Subcutaneous abdominal adipose tissue (tissue), 5 donors: Measurements from ENCODE around the gene OLFML3.
A peak's percentile ranks its signal among the peaks of the same experiment; 100 is the strongest.
"Not testable (repeated sequence)": the region's sequence is repeated elsewhere in the genome, so short reads cannot be mapped to it uniquely, and the experiment has no call there.

Experiments
- H3K27ac ChIP-seq: one replicate; pipeline ENCODE4 v1.7.0; 2013; ENCODE audit warnings: low read depth, mild to moderate bottlenecking, inconsistent platforms, low read length, moderate library complexity
- H3K27me3 ChIP-seq, 5 donors: one replicate each; pipeline ENCODE4 v1.7.0; 2013; ENCODE audit warnings: low read length in 5 of 5, inconsistent platforms in 1 of 5; ENCODE audit not compliant: control insufficient read depth in 5 of 5, insufficient read depth in 4 of 5
- H3K36me3 ChIP-seq, 5 donors: one replicate each; pipeline ENCODE4 v1.7.0; 2013; ENCODE audit warnings: low read length in 5 of 5; ENCODE audit not compliant: control insufficient read depth in 5 of 5, insufficient read depth in 5 of 5
- H3K4me1 ChIP-seq, 5 donors: one replicate each; pipeline ENCODE4 v1.7.0; 2013; ENCODE audit warnings: low read length in 5 of 5, mild to moderate bottlenecking in 3 of 5, moderate library complexity in 1 of 5; ENCODE audit not compliant: control insufficient read depth in 5 of 5, insufficient read depth in 5 of 5
- H3K4me3 ChIP-seq, 5 donors: one replicate each; pipeline ENCODE4 v1.7.0; 2013; ENCODE audit warnings: low read length in 5 of 5, low read depth in 1 of 5
- H3K9ac ChIP-seq, 5 donors: one replicate each; pipeline ENCODE4 v1.7.0; 2013; ENCODE audit warnings: low read length in 5 of 5, mild to moderate bottlenecking in 4 of 5, moderate library complexity in 3 of 5
- H3K9me3 ChIP-seq, 5 donors: one replicate each; pipeline ENCODE4 v1.7.0; 2013; ENCODE audit warnings: low read length in 5 of 5; ENCODE audit not compliant: control insufficient read depth in 5 of 5
- donor health status: healthy.
- donor health status: healthy.
- donor health status: healthy.
- donor health status: healthy.
- donor health status: healthy.

OLFML3 gene

GRCh38 chr1:114002492-114003239 lies 23.4 kb downstream of the OLFML3 start:
- Histone ChIP-seq H3K4me1 (peaks cover 0 to 18% (median 15%) of the 10 kb centered on the region in 5 donors), H3K4me3 (peak overlapping the region in 3 of 5 donors; percentile 10 to 22 (median 10)), H3K9ac (no peak overlapping the region), H3K9me3 (peaks cover 0 to 2% (median 0%) of the 10 kb centered on the region in 5 donors), H3K27ac (no peak overlapping the region), H3K27me3 (no peaks in the 10 kb centered on the region), H3K36me3 (no peaks in the 10 kb centered on the region)

- no peak overlapping the region for H3K4me3 ChIP-seq
- H3K4me1 ChIP-seq, result peaks cover 0 to 18% (median 14%) of the 10 kb centered on the region in 5 donors
- no peaks in the 10 kb centered on the region for H3K36me3 ChIP-seq
- no peaks in the 10 kb centered on the region for H3K27me3 ChIP-seq
- no peak overlapping the region for H3K9ac ChIP-seq
- no peak overlapping the region for H3K27ac ChIP-seq
- H3K9me3 ChIP-seq, result peaks cover 0 to 2% (median 0%) of the 10 kb centered on the region in 5 donors
These were observed 24.2 kb downstream of the OLFML3 start for GRCh38 chr1:114003431-114003830.

- not testable (repeated sequence) for H3K27me3 ChIP-seq, H3K9ac ChIP-seq, H3K27ac ChIP-seq, H3K36me3 ChIP-seq, H3K9me3 ChIP-seq, H3K4me3 ChIP-seq
- H3K4me1 ChIP-seq, result peaks cover 0 to 18% (median 14%) of the 10 kb centered on the region in 5 donors
These were observed 27.6 kb downstream of the OLFML3 start for GRCh38 chr1:114006825-114007224.

DNA sequence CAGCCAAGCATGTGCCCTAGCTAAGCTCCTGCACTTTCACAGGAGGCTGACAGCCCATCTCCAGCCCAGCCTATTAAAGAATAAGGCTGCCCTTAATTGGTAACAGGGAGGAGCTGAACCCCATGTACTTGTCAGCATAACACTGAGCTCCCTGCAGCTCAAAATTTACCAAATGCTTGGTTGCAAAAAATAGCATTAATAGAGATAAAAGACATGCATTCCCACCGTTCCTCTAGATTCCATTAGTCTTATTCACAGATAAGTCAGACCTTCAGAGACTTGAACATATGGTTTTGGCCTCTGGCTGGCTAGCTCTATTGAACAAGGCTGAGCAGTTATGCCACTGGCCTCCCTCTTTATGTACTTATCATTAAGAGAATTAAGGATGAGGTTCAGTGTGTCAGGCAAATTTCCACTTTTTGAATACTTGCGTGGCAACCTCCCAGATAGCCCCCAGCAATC lies 29.2 kb downstream of the OLFML3 start:
- Histone ChIP-seq H3K36me3 (no peaks in the 10 kb centered on the region), H3K27ac (no peak overlapping the region), H3K4me1 (peaks cover 0 to 4% (median 1%) of the 10 kb centered on the region in 5 donors), H3K4me3 (no peak overlapping the region), H3K9me3 (peaks cover 0 to 2% (median 0%) of the 10 kb centered on the region in 5 donors), H3K27me3 (no peaks in the 10 kb centered on the region), H3K9ac (no peak overlapping the region)

- Histone ChIP-seq H3K36me3 (no peaks in the 10 kb centered on the region), H3K4me3 (no peak overlapping the region), H3K9me3 (peaks cover 0 to 2% (median 0%) of the 10 kb centered on the region in 5 donors), H3K4me1 (no peaks in the 10 kb centered on the region), H3K27ac (no peak overlapping the region), H3K27me3 (no peaks in the 10 kb centered on the region), H3K9ac (no peak overlapping the region)
These were observed 29.7 kb downstream of the OLFML3 start for GRCh38 chr1:114008993-114009392.

DNA sequence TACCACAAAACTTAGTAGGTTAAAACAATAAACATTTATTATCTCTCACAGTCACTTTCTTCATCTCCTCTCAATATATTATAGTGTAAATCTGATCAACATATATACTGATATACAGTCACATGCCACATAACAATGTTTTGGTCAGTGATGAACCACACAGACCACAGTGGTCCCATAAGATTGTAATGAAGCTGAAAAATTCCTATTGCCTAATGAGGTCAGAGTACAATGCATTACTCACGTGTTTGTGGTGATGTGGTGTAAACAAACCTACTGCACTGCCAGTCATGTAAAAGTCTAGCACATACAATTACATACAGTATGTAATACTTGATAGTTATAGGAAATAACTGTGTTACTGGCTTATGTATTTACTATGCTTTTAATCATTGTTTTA lies 30.1 kb downstream of the OLFML3 start:
- no peaks in the 10 kb centered on the region for H3K4me1 ChIP-seq
- H3K9ac ChIP-seq, result no peak overlapping the region
- H3K36me3 ChIP-seq, result no peaks in the 10 kb centered on the region
- H3K9me3 ChIP-seq, result peaks cover 0 to under 1% (median 0%) of the 10 kb centered on the region in 5 donors
- no peak overlapping the region for H3K27ac ChIP-seq
- H3K27me3 ChIP-seq, result no peaks in the 10 kb centered on the region
- H3K4me3 ChIP-seq, result no peak overlapping the region

- Histone ChIP-seq H3K36me3 (no peaks in the 10 kb centered on the region), H3K9ac (no peak overlapping the region), H3K4me1 (no peaks in the 10 kb centered on the region), H3K27me3 (peaks cover 0 to 5% (median 0%) of the 10 kb centered on the region in 5 donors), H3K27ac (no peak overlapping the region), H3K4me3 (no peak overlapping the region), H3K9me3 (no peaks in the 10 kb centered on the region)
These were observed 31.3 kb downstream of the OLFML3 start for GRCh38 chr1:114010433-114011184.

DNA sequence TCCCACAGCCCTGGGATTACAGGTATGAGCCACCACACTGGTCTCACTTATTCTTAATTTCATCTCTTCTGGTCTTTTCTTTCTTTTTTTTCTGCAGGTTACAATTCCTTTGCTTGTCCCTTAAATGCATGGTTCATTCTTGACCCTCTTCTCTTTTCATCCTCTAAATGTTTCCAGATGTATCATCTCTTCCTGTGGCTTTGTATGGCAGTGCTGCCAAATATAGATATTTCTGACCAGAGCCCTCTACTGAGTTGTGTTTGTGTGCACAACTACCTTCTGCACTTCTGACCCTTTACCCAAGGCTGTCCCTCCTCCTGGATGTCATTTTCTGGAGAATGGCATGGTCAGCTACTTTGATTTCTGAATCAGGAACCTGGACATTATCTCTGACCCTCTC lies 32.5 kb downstream of the OLFML3 start:
- Histone ChIP-seq H3K27me3 (peaks cover 0 to 5% (median 0%) of the 10 kb centered on the region in 5 donors), H3K4me3 (no peak overlapping the region), H3K9me3 (no peaks in the 10 kb centered on the region), H3K9ac (no peak overlapping the region), H3K27ac (no peak overlapping the region), H3K4me1 (no peaks in the 10 kb centered on the region), H3K36me3 (no peaks in the 10 kb centered on the region)

DNA sequence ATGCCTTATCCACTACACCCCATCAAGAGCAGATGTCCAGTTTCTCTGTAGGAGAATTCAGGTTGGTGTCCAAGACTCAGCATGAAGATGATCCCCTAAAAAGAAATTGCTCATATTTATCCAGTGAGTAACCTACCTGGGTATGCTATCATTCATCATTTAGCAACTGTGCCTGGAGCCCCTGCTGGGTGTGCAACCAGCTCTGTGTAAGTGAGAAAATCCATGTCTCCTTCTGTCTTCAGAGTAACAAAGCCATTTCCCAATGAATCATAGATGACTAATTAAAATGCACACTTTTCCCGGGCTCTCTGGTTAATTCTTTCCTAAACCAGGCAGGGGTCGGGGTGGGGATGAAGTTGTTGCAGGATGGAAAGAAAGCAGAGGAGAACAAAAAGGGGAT lies 35.8 kb downstream of the OLFML3 start:
- Histone ChIP-seq H3K9ac (no peak overlapping the region), H3K4me3 (no peak overlapping the region), H3K4me1 (no peaks in the 10 kb centered on the region), H3K27me3 (peaks cover 0 to 5% (median 0%) of the 10 kb centered on the region in 5 donors), H3K27ac (no peak overlapping the region), H3K36me3 (no peaks in the 10 kb centered on the region), H3K9me3 (no peaks in the 10 kb centered on the region)

- H3K9me3 ChIP-seq, H3K27ac ChIP-seq, H3K27me3 ChIP-seq, H3K4me1 ChIP-seq, H3K36me3 ChIP-seq, H3K9ac ChIP-seq, H3K4me3 ChIP-seq: not testable (repeated sequence)
These were observed 40.5 kb downstream of the OLFML3 start for GRCh38 chr1:114019724-114020123.
